Fibroblast of mammary gland (primary cell): ENCODE results near the gene LRRC56.

Source experiments
- DNase-seq: peaks from one replicate; pipeline ENCODE4 v3.0.0-alpha.2; 2010; ENCODE audit warnings: low read depth
- H3K4me3 ChIP-seq: 2 replicates; pipeline ENCODE4 v1.5.1; 2011; ENCODE audit warnings: low read depth, mild to moderate bottlenecking, low read length, moderate library complexity; ENCODE audit not compliant: control insufficient read depth
- TF ChIP-seq, protein P1 (sequence below): conservative IDR thresholded peaks from 2 replicates; pipeline ENCODE4 v1.5.1; 2011; ENCODE audit warnings: low read depth, low read length, inconsistent platforms; ENCODE audit not compliant: control insufficient read depth, insufficient read depth

Gene LRRC56, protein sequence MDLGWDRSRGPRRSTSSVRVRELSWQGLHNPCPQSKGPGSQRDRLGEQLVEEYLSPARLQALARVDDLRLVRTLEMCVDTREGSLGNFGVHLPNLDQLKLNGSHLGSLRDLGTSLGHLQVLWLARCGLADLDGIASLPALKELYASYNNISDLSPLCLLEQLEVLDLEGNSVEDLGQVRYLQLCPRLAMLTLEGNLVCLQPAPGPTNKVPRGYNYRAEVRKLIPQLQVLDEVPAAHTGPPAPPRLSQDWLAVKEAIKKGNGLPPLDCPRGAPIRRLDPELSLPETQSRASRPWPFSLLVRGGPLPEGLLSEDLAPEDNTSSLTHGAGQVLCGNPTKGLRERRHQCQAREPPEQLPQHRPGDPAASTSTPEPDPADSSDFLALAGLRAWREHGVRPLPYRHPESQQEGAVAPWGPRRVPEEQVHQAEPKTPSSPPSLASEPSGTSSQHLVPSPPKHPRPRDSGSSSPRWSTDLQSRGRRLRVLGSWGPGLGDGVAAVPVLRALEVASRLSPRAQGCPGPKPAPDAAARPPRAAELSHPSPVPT

DNA sequence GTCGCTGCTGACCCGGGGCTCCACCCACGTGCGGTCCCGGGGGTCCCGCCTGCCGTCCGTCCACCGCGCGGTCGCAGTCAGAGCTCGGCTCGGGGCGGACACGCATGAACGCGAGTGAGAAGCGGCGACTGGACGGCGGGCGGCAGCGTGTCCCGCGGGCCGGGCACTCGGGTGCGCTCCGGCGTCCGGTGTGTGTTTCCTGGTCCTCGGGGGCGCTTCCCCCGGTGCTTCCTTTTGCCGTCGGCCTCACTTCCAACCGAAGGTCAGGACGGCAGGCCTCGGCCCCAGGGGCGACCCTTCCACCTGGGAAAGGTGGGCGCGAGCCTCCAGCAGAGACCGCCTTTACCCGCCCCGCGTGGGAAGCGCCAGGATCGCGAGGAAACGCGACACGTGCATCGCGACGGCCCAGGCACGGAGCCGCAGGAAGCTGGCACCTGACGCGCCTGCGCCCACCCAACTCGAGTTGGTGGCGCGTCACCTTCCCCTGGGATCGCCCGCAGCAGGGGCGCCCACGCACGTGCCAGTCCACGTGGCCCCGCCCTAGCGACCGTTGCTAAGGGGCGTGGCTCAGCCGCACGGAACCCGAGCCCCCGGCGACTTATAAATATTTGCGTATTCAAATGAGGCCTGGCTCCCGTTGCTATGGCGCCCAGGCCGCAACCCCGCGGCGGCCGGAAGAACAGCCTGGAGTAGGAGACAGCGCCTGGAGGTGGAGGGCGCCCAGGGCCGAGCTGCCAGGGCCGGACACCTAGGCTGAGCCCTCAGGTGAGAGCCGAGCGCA lies at the start of gene LRRC56:
Gene LRRC56, plus strand, starts transcription at position 687 of the 781 bp plus-strand sequence. CDS start 3,158 bp downstream, outside the sequence.
- H3K4me3 ChIP-seq: peak within 1 kb of the TSS; percentile 13
- DNase-seq: peak; percentile 60
- TF ChIP-seq, protein P1, sequence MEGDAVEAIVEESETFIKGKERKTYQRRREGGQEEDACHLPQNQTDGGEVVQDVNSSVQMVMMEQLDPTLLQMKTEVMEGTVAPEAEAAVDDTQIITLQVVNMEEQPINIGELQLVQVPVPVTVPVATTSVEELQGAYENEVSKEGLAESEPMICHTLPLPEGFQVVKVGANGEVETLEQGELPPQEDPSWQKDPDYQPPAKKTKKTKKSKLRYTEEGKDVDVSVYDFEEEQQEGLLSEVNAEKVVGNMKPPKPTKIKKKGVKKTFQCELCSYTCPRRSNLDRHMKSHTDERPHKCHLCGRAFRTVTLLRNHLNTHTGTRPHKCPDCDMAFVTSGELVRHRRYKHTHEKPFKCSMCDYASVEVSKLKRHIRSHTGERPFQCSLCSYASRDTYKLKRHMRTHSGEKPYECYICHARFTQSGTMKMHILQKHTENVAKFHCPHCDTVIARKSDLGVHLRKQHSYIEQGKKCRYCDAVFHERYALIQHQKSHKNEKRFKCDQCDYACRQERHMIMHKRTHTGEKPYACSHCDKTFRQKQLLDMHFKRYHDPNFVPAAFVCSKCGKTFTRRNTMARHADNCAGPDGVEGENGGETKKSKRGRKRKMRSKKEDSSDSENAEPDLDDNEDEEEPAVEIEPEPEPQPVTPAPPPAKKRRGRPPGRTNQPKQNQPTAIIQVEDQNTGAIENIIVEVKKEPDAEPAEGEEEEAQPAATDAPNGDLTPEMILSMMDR: no peak

DNA sequence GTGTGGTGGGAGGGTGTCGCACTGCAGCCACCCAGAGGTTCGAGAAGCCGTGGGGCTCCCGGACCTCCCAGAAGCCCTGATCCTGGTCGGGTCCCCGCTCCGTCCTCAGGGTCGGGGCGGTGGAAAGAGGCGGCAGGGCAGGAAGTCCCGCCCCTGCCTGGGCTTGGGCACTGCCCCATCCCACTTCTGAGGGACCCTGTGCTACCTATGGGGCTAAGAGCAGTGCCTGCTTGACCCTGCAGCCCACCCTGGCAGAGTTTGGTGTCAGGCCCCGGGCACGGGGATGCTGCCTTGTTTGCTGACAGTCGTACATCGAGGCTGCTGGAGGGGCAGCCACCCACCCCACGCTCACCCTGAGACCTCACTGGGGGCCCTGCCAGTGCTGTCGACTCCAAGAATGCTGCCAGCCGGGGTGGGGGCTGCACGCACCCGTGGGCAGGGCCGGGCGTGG lies 49.7 kb upstream of the LRRC56 start:
- DNase-seq: no peak
- H3K4me3 ChIP-seq: no peak overlapping the region
- TF ChIP-seq, protein P1: no peak

DNA sequence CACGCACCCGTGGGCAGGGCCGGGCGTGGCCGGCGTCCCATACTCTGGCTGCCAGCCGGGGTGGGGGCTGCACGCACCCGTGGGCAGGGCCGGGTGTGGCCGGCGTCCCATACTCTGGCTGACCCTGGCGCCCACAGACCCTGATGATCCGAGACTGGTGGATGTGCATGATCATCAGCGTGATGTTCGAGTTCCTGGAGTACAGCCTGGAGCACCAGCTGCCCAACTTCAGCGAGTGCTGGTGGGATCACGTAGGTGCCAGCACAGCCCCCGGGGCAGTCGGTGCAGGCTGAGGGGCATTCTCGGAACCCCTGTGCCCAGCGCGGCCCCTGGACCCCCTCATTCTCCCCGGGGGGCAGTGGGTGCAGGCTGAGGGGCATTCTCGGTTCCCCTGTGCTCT lies 49.3 kb upstream of the LRRC56 start:
- no peak for DNase-seq
- no peak overlapping the region for H3K4me3 ChIP-seq
- TF ChIP-seq, protein P1: no peak

DNA sequence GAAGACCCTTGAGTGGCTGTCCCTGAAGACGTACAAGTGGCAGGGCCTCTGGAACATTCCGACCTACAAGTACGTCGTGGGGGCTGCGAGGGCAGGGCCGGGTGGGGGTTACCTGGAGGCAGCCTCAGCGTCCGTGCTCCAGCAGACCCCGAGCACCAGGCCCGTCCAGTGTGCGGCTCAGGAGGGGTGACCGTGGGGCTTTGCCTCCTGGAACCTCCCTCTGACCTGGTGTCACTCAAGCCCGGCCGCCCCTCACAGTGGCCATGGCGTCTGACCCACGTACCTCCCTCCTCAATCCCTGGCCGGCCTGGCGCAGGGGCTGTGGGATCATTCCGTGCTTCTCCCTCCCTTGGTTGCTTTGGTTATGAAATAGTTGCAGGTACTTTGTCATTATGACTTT lies 48.7 kb upstream of the LRRC56 start:
- no peak for DNase-seq

DNA sequence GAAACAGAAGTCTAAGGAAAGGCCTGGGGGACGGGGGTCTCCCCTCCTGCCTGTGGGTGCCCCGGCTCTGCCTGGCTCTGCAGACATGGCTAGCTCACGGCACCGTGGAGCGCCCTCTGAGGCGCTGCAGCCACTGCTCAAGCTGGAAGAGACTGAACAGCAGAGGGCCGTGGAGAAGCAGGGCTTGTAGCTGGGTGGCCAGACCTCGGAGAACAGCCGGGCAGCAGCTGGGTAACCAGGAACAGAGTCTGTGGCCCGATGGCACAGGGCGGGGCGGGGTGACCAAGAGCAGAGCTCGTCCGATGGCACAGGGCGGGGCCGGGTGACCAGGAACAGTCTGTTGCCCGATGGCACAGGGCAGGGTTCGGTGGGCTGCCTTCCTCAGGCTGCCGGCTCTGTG lies 48.3 kb upstream of the LRRC56 start:
- TF ChIP-seq, protein P1: no peak
- no peak for DNase-seq
- no peak overlapping the region for H3K4me3 ChIP-seq

More for the DNA sequence above, 48.7 kb upstream of the LRRC56 start:
- no peak overlapping the region for H3K4me3 ChIP-seq
- TF ChIP-seq, protein P1: no peak

DNA sequence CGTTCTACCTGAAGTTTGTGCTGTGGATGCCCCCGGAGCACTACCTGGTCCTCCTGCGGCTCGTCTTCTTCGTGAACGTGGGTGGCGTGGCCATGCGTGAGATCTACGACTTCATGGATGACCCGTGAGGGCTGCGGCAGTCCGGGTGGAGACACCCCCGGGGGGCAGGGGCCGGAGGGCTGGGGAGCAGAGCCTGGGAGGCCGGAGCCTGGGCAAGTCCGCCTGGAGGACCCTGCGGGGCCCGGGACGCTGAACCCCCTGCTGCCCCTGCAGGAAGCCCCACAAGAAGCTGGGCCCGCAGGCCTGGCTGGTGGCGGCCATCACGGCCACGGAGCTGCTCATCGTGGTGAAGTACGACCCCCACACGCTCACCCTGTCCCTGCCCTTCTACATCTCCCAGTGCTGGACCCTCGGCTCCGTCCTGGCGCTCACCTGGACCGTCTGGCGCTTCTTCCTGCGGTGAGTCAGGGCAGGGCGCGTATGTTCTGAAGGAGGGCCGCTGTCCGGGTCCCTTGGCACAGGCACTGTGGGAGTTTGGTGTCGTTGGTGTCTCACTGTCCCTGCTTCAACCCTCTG lies 47.6 kb upstream of the LRRC56 start:
- TF ChIP-seq, protein P1: no peak

More for the DNA sequence above, 47.6 kb upstream of the LRRC56 start:
- H3K4me3 ChIP-seq: no peak overlapping the region
- no peak for DNase-seq
